GM12892 (cell line): Measurements from ENCODE around the gene TSPAN4.
A peak's percentile ranks its signal among the peaks of the same experiment; 100 is the strongest.

Source experiments
- DNase-seq: peaks from one replicate; pipeline ENCODE4 v3.0.0; 2011; ENCODE audit not compliant: insufficient read length
- FAIRE-seq: peaks from 2 replicates; lab custom pipeline; 2011; peaks lifted over from hg19 to GRCh38; lab: Jason Lieb, UNC
- POLR2A ChIP-seq: IDR thresholded peaks from 2 replicates; pipeline ENCODE4 v1.6.1; 2011; ENCODE audit warnings: low read depth, low read length, control low read depth
- POLR2AphosphoS5 ChIP-seq: IDR thresholded peaks from 2 replicates; pipeline ENCODE4 v1.6.1; 2011; ENCODE audit warnings: low read depth, low read length, control low read depth
- TAF1 ChIP-seq: IDR thresholded peaks from 2 replicates; pipeline ENCODE4 v1.6.1; 2011; ENCODE audit warnings: low read depth, mild to moderate bottlenecking, control low read depth, low read length, borderline replicate concordance

Gene TSPAN4

GRCh38 chr11:809287-810039, 33.2 kb upstream of the TSPAN4 start, which contains the start of gene RPLP2:
Gene RPLP2, plus strand, starts transcription at chr11:809967. Its CDS starts 268 bp downstream, at chr11:810235.
- TF ChIP-seq TAF1, result peak; percentile 97
- peak; percentile 98 for TF ChIP-seq POLR2AphosphoS5
- peak; percentile 94 for TF ChIP-seq POLR2A
- FAIRE-seq (peak; percentile 100), DNase-seq (peak; percentile 99)

GRCh38 chr11:810040-810567, 32.5 kb upstream of the TSPAN4 start:
- TF ChIP-seq TAF1 (no peak), POLR2A (no peak; the same call in 1 of the 2 replicates), POLR2AphosphoS5 (no peak; the same call in 1 of the 2 replicates)
- FAIRE-seq, result no peak
- no peak for DNase-seq

GRCh38 chr11:811446-812245, 31.0 kb upstream of the TSPAN4 start:
- no peak for DNase-seq
- TF ChIP-seq TAF1 (no peak), POLR2AphosphoS5 (0 out of 2 replicates have a peak, but pooled peaks have one; percentile 34), POLR2A (no peak; the same call in 1 of the 2 replicates)
- peak; percentile 63 for FAIRE-seq

DNA sequence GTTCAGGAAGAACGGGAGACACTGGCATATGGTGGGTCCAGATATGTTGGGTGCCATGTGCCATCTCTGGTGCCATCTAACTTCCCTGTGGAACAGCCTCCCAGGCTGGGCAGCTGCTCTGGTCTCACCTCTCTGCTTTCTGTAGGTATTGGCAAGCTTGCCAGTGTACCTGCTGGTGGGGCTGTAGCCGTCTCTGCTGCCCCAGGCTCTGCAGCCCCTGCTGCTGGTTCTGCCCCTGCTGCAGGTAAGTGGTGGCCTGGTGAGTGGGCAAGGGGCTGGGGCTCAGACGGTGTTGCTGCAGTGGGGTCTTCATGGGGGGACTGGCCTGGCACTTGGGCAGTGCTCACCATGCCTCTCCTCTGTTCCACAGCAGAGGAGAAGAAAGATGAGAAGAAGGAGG, 30.3 kb upstream of the TSPAN4 start:
- FAIRE-seq (no peak), DNase-seq (no peak)
- no peak for TF ChIP-seq TAF1
- no peak for TF ChIP-seq POLR2AphosphoS5

DNA sequence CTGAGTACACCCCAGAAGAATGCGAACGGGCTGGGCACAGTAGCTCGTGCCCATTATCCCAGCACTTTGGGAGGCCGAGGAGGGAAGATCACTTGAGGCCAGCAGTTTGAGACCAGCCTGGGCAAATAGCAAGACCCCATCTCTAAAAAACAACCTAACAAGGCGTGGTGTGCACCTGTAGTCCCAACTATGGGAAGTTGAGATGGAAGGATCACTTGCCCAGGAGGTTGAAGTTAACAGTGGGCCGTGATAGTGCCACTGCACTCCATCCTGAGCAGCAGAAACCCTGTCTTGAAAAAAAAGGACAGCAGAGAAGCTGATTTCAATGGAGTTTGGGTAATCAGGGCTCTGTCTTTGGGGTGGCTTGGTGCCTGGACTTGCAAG, 29.6 kb upstream of the TSPAN4 start:
- FAIRE-seq, result no peak
- no peak for DNase-seq
- no peak for TF ChIP-seq TAF1
- TF ChIP-seq POLR2A, result no peak
- no peak for TF ChIP-seq POLR2AphosphoS5

- DNase-seq (no peak), FAIRE-seq (no peak)
- peak; percentile 97 for TF ChIP-seq POLR2AphosphoS5
- peak; percentile 87 for TF ChIP-seq POLR2A
- no peak for TF ChIP-seq TAF1
Measured at GRCh38 chr11:813456-814096, 29.1 kb upstream of the TSPAN4 start.

GRCh38 chr11:815675-816432, 26.8 kb upstream of the TSPAN4 start:
- no peak for TF ChIP-seq TAF1
- DNase-seq, result no peak
- no peak for FAIRE-seq

GRCh38 chr11:816433-816779, 26.2 kb upstream of the TSPAN4 start:
- FAIRE-seq (no peak), DNase-seq (no peak)
- TF ChIP-seq TAF1, result no peak
- TF ChIP-seq POLR2AphosphoS5, result no peak
- TF ChIP-seq POLR2A, result no peak

- DNase-seq, result no peak
- TF ChIP-seq POLR2A, result no peak
- no peak for TF ChIP-seq POLR2AphosphoS5
- no peak for TF ChIP-seq TAF1
- FAIRE-seq, result peak; percentile 44
Measured at GRCh38 chr11:818396-819128, 24.1 kb upstream of the TSPAN4 start, which contains the start of gene PNPLA2. Gene PNPLA2, plus strand, starts transcription at chr11:818914. Its CDS starts 805 bp downstream, at chr11:819719.
